Activated naive CD4-positive, alpha-beta T cell treated with anti-CD3 and anti-CD28 coated beads, Interleukin-2, amount 10 ng/mL, durations not matched to agents 7 days and 5 days (primary cell): ENCODE data around the gene CNEP1R1.
"Not testable (repeated sequence)": the region's sequence is repeated elsewhere in the genome, so short reads cannot be mapped to it uniquely, and the experiment has no call there.

Experiments used
- CTCF ChIA-PET: fragments of 350-600 bp; sonication (Branson Sonifier 250); formaldehyde crosslinking; loops from one replicate; lab custom pipeline; 2021; ENCODE audit warnings: antibody characterized with exemption; lab: Charles Lee
- DNase-seq: peaks from one replicate; pipeline ENCODE4 v3.0.0-alpha.2; 2020
- H3K27ac Mint-ChIP-seq: one replicate; pipeline ENCODE4 v1.8.0; 2021; ENCODE audit warnings: mild to moderate bottlenecking, moderate library complexity, mixed read lengths
- H3K27me3 Mint-ChIP-seq: one replicate; pipeline ENCODE4 v1.8.0; 2021; ENCODE audit warnings: mild to moderate bottlenecking, mixed read lengths
- H3K36me3 Mint-ChIP-seq: one replicate; pipeline ENCODE4 v1.8.0; 2021; ENCODE audit warnings: mixed read lengths
- H3K4me1 Mint-ChIP-seq: one replicate; pipeline ENCODE4 v1.8.0; 2021; ENCODE audit warnings: mixed read lengths
- H3K4me3 Mint-ChIP-seq: one replicate; pipeline ENCODE4 v1.8.0; 2021; ENCODE audit warnings: mild to moderate bottlenecking, moderate library complexity, mixed read lengths
- H3K9me3 Mint-ChIP-seq: one replicate; pipeline ENCODE4 v1.8.0; 2021; ENCODE audit warnings: mixed read lengths

The CNEP1R1 gene

GRCh38 chr16:50002190-50002589 lies 22.8 kb upstream of the CNEP1R1 start:
- CTCF ChIA-PET = interaction anchor here (2.1 kb wide), 1 partner anchor 19 kb away, joined by 4 read pairs; no protein-coding TSS in a partner anchor

GRCh38 chr16:50004239-50004638 lies 20.8 kb upstream of the CNEP1R1 start:
- Mint-ChIP-seq H3K36me3 (no peaks in the 10 kb centered on the region), H3K27me3 (peaks cover 14% of the 10 kb centered on the region), H3K27ac (no peak overlapping the region), H3K4me1 (no peaks in the 10 kb centered on the region), H3K9me3 (peaks cover 5% of the 10 kb centered on the region), H3K4me3 (no peak overlapping the region)
- DNase-seq = no peak
- CTCF ChIA-PET = no interaction called here

More at GRCh38 chr16:50002190-50002589, 22.8 kb upstream of the CNEP1R1 start:
- H3K27ac Mint-ChIP-seq = no peak overlapping the region
- no peak overlapping the region for H3K4me3 Mint-ChIP-seq
- no peaks in the 10 kb centered on the region for H3K4me1 Mint-ChIP-seq
- no peaks in the 10 kb centered on the region for H3K36me3 Mint-ChIP-seq
- H3K27me3 Mint-ChIP-seq = peaks cover 20% of the 10 kb centered on the region
- no peaks in the 10 kb centered on the region for H3K9me3 Mint-ChIP-seq
- no peak for DNase-seq

GRCh38 chr16:50006964-50007363 lies 18.1 kb upstream of the CNEP1R1 start:
- DNase-seq = no peak
- no peaks in the 10 kb centered on the region for H3K36me3 Mint-ChIP-seq
- H3K27ac Mint-ChIP-seq = no peak overlapping the region
- peaks cover 5% of the 10 kb centered on the region for H3K9me3 Mint-ChIP-seq
- CTCF ChIA-PET = no interaction called here
- H3K4me1 Mint-ChIP-seq = no peaks in the 10 kb centered on the region
- H3K27me3 Mint-ChIP-seq = peaks cover 19% of the 10 kb centered on the region
- no peak overlapping the region for H3K4me3 Mint-ChIP-seq

GRCh38 chr16:50007744-50008143 lies 17.3 kb upstream of the CNEP1R1 start:
- H3K4me3 Mint-ChIP-seq = no peak overlapping the region
- H3K27ac Mint-ChIP-seq = no peak overlapping the region
- peaks cover 17% of the 10 kb centered on the region for H3K27me3 Mint-ChIP-seq
- H3K36me3 Mint-ChIP-seq = no peaks in the 10 kb centered on the region
- H3K9me3 Mint-ChIP-seq = peaks cover 5% of the 10 kb centered on the region
- H3K4me1 Mint-ChIP-seq = no peaks in the 10 kb centered on the region
- CTCF ChIA-PET = no interaction called here
- DNase-seq = no peak

GRCh38 chr16:50010212-50010611 lies 14.8 kb upstream of the CNEP1R1 start:
- Mint-ChIP-seq H3K36me3 (no peaks in the 10 kb centered on the region), H3K4me3 (no peak overlapping the region), H3K27me3 (peaks cover 20% of the 10 kb centered on the region), H3K27ac (no peak overlapping the region), H3K9me3 (peaks cover 5% of the 10 kb centered on the region), H3K4me1 (no peaks in the 10 kb centered on the region)
- CTCF ChIA-PET = no interaction called here
- DNase-seq = no peak

- Mint-ChIP-seq H3K36me3 (no peaks in the 10 kb centered on the region), H3K4me1 (no peaks in the 10 kb centered on the region), H3K27me3 (peaks cover 20% of the 10 kb centered on the region), H3K4me3 (no peak overlapping the region), H3K9me3 (peaks cover 5% of the 10 kb centered on the region), H3K27ac (no peak overlapping the region)
- no peak for DNase-seq
- CTCF ChIA-PET = no interaction called here
Observed at GRCh38 chr16:50011707-50012106, 13.3 kb upstream of the CNEP1R1 start.

- H3K9me3 Mint-ChIP-seq = peaks cover 5% of the 10 kb centered on the region
- H3K27me3 Mint-ChIP-seq = peaks cover 20% of the 10 kb centered on the region
- CTCF ChIA-PET = no interaction called here
- H3K36me3 Mint-ChIP-seq = no peaks in the 10 kb centered on the region
- DNase-seq = no peak
- H3K27ac Mint-ChIP-seq = no peak overlapping the region
- no peaks in the 10 kb centered on the region for H3K4me1 Mint-ChIP-seq
- H3K4me3 Mint-ChIP-seq = no peak overlapping the region
Observed at GRCh38 chr16:50012182-50012581, 12.8 kb upstream of the CNEP1R1 start.

- DNase-seq, H3K4me3 Mint-ChIP-seq, H3K9me3 Mint-ChIP-seq, H3K27ac Mint-ChIP-seq, H3K4me1 Mint-ChIP-seq, H3K36me3 Mint-ChIP-seq: not testable (repeated sequence)
- H3K27me3 Mint-ChIP-seq = peaks cover 20% of the 10 kb centered on the region
- CTCF ChIA-PET = interaction anchor here (1.0 kb wide), 1 partner anchor 57 kb away, joined by 3 read pairs; no protein-coding TSS in a partner anchor
Observed at GRCh38 chr16:50014211-50014610, 10.8 kb upstream of the CNEP1R1 start.

GRCh38 chr16:50015631-50016030 lies 9.4 kb upstream of the CNEP1R1 start:
- Mint-ChIP-seq H3K4me3 (no peak overlapping the region), H3K27me3 (peaks cover 19% of the 10 kb centered on the region), H3K27ac (no peak overlapping the region), H3K9me3 (no peaks in the 10 kb centered on the region), H3K36me3 (no peaks in the 10 kb centered on the region), H3K4me1 (no peaks in the 10 kb centered on the region)
- no peak for DNase-seq
- CTCF ChIA-PET = no interaction called here

- Mint-ChIP-seq H3K9me3 (no peaks in the 10 kb centered on the region), H3K4me1 (no peaks in the 10 kb centered on the region), H3K27me3 (peaks cover 10% of the 10 kb centered on the region), H3K4me3 (no peak overlapping the region), H3K36me3 (no peaks in the 10 kb centered on the region), H3K27ac (no peak overlapping the region)
- CTCF ChIA-PET = no interaction called here
- DNase-seq = no peak
Observed at GRCh38 chr16:50017553-50017952, 7.5 kb upstream of the CNEP1R1 start.

- H3K4me3 Mint-ChIP-seq = no peak overlapping the region
- no peaks in the 10 kb centered on the region for H3K27me3 Mint-ChIP-seq
- CTCF ChIA-PET = interaction anchor here (1.4 to 7.5 kb wide), 3 partner anchors 19 to 189 kb away, joined by 4 to 133 read pairs (median 8); no protein-coding TSS in a partner anchor
- no peak for DNase-seq
- H3K27ac Mint-ChIP-seq = no peak overlapping the region
- no peaks in the 10 kb centered on the region for H3K36me3 Mint-ChIP-seq
- peaks cover 17% of the 10 kb centered on the region for H3K4me1 Mint-ChIP-seq
- H3K9me3 Mint-ChIP-seq = no peaks in the 10 kb centered on the region
Observed at GRCh38 chr16:50021544-50021943, 3.5 kb upstream of the CNEP1R1 start.

- H3K27ac Mint-ChIP-seq = no peak overlapping the region
- peaks cover 3% of the 10 kb centered on the region for H3K36me3 Mint-ChIP-seq
- no peak for DNase-seq
- H3K9me3 Mint-ChIP-seq = no peaks in the 10 kb centered on the region
- H3K27me3 Mint-ChIP-seq = no peaks in the 10 kb centered on the region
- H3K4me3 Mint-ChIP-seq = no peak overlapping the region
- peaks cover 24% of the 10 kb centered on the region for H3K4me1 Mint-ChIP-seq
- CTCF ChIA-PET = interaction anchor here (0.6 to 7.5 kb wide), 6 partner anchors 43 to 331 kb away, joined by 3 to 133 read pairs (median 6); partner anchors contain the start of gene HEATR3
Observed at GRCh38 chr16:50023641-50024040, 1.4 kb upstream of the CNEP1R1 start.

- no peak for DNase-seq
- CTCF ChIA-PET = interaction anchor here (0.7 to 7.5 kb wide), 20 partner anchors 42 to 782 kb away, joined by 3 to 133 read pairs (median 4); partner anchors contain the start of gene HEATR3
- Mint-ChIP-seq H3K9me3 (no peaks in the 10 kb centered on the region), H3K36me3 (peaks cover 5% of the 10 kb centered on the region), H3K4me3 (no peak overlapping the region), H3K4me1 (peaks cover 24% of the 10 kb centered on the region), H3K27ac (no peak overlapping the region), H3K27me3 (no peaks in the 10 kb centered on the region)
Observed at GRCh38 chr16:50024207-50024606, 818 bp upstream of the CNEP1R1 start.

GRCh38 chr16:50025537-50025931 lies 509 bp downstream of the CNEP1R1 start:
- peaks cover 14% of the 10 kb centered on the region for H3K36me3 Mint-ChIP-seq
- peaks cover 24% of the 10 kb centered on the region for H3K4me1 Mint-ChIP-seq
- peak; percentile 48 for DNase-seq
- H3K27ac Mint-ChIP-seq = peak overlapping the region; percentile 91
- CTCF ChIA-PET = interaction anchor here (0.6 to 7.5 kb wide), 37 partner anchors 9 to 781 kb away, joined by 3 to 133 read pairs (median 4); partner anchors contain the start of gene HEATR3
- no peaks in the 10 kb centered on the region for H3K9me3 Mint-ChIP-seq
- H3K4me3 Mint-ChIP-seq = peak overlapping the region; percentile 88
- H3K27me3 Mint-ChIP-seq = no peaks in the 10 kb centered on the region

GRCh38 chr16:50027829-50028228 lies 2.8 kb downstream of the CNEP1R1 start:
- DNase-seq = no peak
- H3K4me1 Mint-ChIP-seq = peaks cover 24% of the 10 kb centered on the region
- H3K36me3 Mint-ChIP-seq = peaks cover 29% of the 10 kb centered on the region
- H3K27me3 Mint-ChIP-seq = no peaks in the 10 kb centered on the region
- H3K4me3 Mint-ChIP-seq = no peak overlapping the region
- CTCF ChIA-PET = interaction anchor here (0.6 to 1.6 kb wide), 3 partner anchors 11 to 980 kb away, joined by 3 read pairs; no protein-coding TSS in a partner anchor
- H3K27ac Mint-ChIP-seq = no peak overlapping the region
- no peaks in the 10 kb centered on the region for H3K9me3 Mint-ChIP-seq
